Measurements from ENCODE around the gene STK4.

The STK4 gene

GRCh38 chr20:45028424-45029136, 62.3 kb downstream of the STK4 start:
- DNase-seq (ENCODE audit: low read depth, low spot score), result no peak

- DNase-seq (ENCODE audit: low read depth, low spot score), result no peak
Observed at GRCh38 chr20:45029884-45030283, 63.6 kb downstream of the STK4 start.

DNA sequence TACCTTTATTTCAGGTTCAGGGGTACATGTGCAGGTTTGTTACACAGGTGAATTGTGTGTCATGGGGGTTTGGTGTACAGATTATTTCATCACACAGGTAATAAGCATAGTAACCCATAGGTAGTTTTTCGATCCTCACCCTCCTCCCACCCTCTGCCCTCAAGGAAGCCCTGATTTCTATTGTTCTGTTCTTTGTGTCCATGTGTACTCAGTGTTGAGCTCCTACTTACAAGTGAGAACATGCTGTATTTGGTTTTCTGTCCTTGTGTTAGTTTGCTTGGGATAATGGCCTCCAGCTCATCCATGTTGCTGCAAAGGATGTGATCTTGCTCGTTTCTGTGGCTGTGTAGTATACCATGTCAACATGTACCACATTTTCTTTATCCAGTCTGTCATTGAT, 66.0 kb downstream of the STK4 start:
- no peak for DNase-seq (ENCODE audit: low read depth, low spot score)

DNA sequence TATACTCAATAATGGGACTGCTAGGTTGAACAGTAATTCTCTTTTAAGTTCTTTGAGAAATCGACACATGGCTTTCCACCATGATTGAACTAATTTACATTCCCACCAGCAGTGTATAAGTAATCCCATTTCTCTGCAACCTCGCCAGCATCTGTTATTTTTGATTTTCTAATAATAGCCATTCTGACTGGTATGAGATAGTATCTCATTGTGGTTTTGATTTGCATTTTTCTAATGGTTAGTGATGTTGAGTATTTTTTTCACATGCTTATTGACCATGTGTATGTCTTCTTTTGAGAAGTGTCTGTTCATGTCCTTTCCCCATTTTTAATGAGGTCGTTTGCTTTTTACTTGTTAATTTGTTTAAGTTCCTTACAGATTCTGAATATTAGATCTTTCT, 66.5 kb downstream of the STK4 start:
- DNase-seq (ENCODE audit: low read depth, low spot score), result no peak

DNA sequence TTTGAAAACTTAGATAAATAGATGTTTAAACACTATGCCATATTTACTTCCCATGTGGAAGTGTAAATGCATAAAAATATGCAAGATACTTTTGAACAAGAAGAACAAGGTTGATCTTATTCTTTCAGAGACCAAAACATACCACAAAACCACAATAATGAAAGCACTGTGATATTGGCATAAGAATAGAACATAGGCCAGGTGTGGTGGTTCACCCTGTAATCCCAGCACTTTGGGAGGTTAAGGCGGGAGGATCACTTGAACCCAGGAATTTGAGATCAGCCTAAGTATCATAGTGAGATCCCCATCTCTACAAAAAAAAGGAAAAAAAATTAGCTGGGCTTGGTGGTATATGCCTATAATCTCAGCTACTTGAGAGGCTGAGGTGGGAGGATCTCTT, 68.1 kb downstream of the STK4 start:
- DNase-seq (ENCODE audit: low read depth, low spot score), result no peak

- DNase-seq (ENCODE audit: low read depth, low spot score), result no peak
Observed at GRCh38 chr20:45036044-45036755, 69.9 kb downstream of the STK4 start.

DNA sequence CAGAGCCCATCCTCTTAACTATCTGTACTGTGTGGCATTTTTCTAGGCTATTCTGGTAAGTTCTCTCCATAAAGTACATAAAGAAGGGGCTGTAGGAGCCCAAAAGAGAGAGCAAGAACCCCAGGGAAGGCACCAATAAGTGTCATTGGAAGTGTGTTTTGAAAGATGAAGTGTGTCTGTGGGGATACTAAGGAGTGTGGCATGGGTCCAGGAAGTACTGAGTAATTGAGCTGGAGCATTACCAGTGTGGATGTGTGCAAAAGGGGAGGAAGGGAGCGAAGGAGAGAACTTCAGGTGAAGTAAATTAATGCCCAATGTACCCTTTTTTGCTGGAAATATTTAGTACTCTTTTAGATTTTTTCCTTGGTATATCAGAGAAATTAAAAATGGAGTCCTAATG, 70.7 kb downstream of the STK4 start:
- no peak for DNase-seq (ENCODE audit: low read depth, low spot score)

DNA sequence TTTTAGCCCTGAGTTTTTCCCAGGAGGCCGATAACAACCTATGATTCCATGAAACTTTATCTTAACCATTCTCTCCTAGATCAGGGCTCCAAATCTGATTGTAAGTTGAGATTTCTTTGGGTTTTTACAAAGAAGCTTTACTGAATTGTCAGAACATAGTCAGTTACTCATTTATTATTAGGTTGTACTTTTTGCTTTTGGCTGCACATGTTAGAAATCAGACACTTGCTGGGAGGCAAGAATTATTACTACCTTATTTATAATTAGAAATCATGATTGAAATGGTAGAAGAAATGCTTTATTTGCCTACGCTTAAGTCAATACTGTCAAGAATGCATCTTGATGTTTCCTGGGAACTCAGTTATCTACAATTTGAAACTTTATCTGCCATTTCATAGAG, 71.3 kb downstream of the STK4 start:
- no peak for DNase-seq (ENCODE audit: low read depth, low spot score)

DNA sequence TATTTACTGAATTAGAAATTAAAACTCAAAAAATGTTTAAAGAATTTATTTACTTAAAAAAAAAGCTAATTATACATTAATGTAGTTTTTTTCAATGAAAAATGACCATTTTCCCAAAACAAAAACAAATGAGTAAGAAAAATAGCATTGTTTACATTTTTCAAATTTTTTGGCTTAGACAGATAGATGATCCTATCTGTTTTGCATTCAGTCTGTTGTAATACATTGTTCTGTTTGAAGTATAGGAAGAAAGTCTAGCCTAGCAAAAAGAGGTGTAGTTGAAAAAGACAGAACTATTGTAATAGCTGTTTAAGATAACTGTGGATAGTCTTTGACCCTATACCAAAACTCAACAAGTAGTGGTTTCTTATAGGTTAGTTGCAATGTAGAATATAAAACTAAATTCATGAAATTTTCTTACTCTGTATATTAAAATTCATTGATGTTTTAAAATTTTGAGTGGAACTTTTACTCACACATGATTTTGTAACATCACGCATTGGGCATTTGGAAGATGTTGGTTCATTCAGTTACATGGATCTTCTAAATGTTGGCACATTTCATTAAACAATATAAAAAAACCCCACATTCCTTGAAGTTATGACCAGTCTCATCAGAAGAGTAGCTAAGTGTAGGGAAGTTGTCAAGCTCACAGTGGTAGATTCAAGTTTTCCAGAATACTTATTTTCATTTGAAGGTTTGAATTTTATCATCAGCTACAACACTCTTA, 72.6 kb downstream of the STK4 start:
- no peak for DNase-seq (ENCODE audit: low read depth, low spot score)

DNA sequence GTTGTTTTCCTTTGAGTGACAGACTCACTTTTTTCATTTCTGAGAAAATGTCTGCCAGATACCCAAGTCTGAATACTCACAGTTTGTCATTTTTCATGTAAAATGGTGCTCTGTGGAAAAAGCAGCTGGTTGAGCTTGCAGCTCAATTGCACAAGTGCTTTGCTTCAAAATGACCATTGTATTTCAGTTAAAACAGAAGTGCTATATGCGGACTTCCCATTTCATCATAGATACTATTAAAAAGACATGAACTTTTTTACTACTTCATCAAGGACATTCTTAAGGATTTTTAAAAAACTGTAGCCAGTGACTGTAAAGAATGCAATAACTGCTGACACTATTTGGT, 73.1 kb downstream of the STK4 start:
- DNase-seq (ENCODE audit: low read depth, low spot score), result no peak

DNA sequence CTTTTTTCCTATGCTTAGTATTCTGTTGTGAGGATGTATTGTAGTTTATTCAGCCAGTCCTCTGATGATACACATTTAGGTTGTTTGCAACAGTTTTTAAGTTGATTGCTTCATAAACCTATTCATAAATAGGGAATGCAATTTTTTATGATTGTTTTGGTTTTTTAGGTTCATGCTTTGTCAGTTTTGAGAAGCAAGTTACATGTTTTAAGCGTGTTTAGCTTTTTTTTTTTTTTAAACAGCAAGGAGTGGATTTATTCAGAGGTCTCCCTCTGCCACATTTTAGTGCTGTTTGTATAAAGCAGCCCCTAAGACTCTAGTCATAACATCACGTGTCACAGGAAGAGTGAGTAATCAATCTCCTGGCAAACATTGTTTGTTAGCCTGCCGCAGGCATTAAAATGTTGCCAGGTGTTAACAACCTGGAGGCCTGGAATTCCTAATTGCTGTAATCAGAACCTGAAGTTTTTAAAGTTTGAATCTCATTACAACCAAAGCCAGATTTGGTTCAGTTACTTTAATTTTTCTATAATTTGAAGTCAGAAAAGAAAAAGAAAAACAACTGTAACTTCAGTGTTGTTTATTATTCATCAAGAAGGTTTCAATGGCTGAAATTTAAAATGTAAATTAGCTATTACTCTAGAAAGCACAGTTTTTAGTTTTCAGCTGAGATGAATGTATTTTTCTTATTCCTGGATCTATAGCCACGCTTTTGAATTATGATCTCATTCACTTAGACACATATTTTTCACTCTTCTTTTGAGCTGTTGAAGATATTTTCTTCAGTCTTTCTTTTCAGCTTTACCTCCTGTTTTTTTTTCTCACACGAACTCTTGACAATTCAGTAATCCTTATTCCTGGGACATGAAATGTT, 75.4 kb downstream of the STK4 start:
- no peak for DNase-seq (ENCODE audit: low read depth, low spot score)

GRCh38 chr20:45042978-45043377, 76.7 kb downstream of the STK4 start:
- DNase-seq (ENCODE audit: low read depth, low spot score), result no peak

- peak; percentile 20 for DNase-seq (ENCODE audit: low read depth, low spot score)
Observed at GRCh38 chr20:45044084-45044573, 77.8 kb downstream of the STK4 start.

DNA sequence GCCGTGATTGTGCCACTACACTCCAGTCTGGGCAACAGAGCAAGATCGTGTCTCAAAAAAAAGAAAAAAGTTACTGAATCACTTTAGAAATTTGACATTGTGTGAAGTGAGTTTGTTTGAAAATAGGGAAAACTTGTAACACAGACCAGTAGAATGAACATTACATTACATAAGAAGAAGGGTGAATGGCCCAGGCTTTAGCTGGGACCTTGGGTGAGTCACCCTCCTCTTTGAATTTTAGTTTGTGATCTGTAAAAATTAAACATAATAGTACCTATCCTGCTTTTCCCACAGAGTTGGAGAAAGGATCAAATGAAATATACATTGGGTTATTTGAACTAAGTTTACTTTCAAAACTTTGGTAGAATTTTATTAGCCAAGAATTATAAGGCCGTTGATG, 78.3 kb downstream of the STK4 start:
- DNase-seq (ENCODE audit: low read depth, low spot score), result no peak

GRCh38 chr20:45047581-45048119, 81.3 kb downstream of the STK4 start:
- DNase-seq (ENCODE audit: low read depth, low spot score), result no peak

GRCh38 chr20:45049438-45049837, 83.1 kb downstream of the STK4 start:
- DNase-seq (ENCODE audit: low read depth, low spot score), result no peak

DNA sequence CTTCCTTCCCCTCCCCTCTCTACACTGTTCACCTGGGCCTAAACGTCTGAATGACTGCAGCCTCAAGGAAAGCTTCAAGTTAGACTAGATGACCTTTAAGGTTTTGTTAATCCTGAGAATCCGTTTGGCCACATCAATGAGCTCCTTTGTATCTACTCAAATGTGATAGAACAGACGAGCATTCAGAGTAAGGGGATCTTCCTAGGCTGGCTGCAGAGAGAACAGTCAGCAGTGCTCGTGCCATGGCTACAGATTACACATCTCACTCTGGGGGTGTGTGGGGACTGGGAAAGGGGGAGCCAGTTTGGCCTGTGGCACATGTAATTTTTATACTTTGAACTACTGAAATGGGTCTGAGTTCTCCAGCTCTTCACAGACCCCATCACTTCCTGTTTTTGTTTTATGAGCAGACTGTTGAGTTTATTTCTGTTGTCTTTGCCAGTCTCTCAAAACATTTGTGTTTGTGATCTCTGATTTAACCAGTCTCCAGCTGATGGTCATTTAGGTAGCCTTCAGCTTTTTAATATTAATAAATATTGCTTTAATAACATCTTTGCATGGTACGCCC, 83.7 kb downstream of the STK4 start:
- DNase-seq (ENCODE audit: low read depth, low spot score), result no peak

DNA sequence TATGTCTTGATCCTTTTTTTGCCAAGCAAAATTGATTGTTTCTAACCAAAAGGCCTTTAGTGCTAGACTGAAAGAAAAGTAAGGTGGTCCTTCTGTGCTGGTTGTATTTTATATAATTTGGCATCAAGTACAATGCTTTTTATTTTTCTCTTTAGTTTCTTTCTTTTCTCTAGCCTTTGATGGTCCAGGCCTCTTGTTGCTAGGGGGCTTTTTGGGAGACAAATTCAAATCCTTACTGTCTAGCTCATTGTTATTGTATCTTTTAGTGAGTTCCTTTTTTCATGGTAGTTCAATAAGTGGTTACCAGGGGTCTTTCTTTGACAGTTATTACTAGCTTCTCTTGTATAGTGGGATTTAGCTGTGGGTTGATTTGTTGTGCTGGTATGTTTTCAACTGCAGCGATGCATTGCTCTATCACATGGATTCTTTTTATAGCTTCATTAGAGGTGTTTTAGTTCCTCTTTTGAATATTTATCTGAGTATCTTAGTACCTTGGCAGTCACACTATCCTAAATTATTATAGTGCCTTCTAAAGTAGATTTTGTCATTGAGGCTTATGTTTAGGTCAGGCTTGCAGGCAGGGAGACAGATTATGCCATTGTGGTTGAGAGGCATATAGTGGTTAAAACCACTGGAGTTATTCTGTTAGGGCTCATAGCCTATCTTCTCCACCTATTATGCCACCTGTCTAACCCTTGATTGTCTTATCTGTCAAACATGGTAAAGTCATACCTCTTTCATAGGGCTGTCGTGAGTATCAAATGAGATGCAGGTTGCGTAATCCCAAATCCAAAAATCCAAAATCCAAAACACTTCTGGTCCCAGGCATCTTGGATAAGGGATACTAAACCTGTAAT, 85.1 kb downstream of the STK4 start:
- no peak for DNase-seq (ENCODE audit: low read depth, low spot score)

DNA sequence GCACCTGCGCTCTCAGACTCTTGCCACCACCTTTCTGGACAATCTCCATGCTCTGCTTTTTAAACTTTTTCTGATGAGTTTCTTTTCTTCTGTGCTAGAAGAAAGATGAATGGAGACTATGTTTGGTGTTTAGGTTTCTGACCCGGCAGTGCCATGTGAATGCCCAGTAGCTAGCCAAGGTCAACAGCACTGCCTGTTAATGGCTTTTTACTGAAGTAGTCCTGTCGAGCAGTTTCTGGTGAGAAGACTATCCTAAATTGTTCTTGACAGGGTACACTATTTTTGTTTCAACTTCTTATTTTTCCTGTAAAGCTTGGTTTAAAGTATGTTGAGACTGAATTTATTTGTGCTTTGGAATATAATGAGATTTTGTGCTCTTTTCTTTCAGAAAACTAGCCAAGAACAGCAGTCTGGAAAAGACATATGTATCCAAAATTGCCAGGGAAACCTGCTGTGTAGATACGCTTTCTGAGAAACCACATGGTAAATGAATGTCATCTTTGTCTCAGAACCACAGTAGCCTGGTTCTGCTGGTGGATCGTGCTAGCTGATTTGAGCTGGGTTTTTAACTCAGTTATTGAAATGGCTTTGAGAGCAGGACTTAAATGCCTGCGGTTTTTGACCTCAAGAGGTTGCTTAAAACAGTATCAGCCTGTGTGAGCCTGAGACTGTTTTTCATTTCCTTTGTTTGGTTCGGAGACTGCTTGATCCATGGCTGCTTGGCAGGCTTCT, 86.6 kb downstream of the STK4 start:
- DNase-seq (ENCODE audit: low read depth, low spot score), result no peak
